A673 (cell line): Measurements from ENCODE around the gene MSH6.

Source experiments
- CTCF ChIP-seq: fragments of 300-800, 200-600 bp; sonication (generic); conservative IDR thresholded peaks from 2 replicates; pipeline ENCODE4 v1.5.1; 2017; ENCODE audit warnings: low read depth, mild to moderate bottlenecking, antibody characterized with exemption, low read length, moderate library complexity, mixed read lengths
- EZH2 ChIP-seq: fragments of 200-600 bp; sonication (generic); IDR thresholded peaks from 2 replicates; pipeline ENCODE4 v1.6.1; 2017; ENCODE audit warnings: borderline replicate concordance, low read depth, mild to moderate bottlenecking, mixed read lengths, antibody characterized with exemption, low read length; ENCODE audit not compliant: poor library complexity, severe bottlenecking

- no peak for TF ChIP-seq CTCF
- no peak for TF ChIP-seq EZH2
Observed at GRCh38 chr2:47833516-47833968, 50.6 kb downstream of the MSH6 start.
